ENCODE results near the gene TUG1.

TUG1 gene

DNA sequence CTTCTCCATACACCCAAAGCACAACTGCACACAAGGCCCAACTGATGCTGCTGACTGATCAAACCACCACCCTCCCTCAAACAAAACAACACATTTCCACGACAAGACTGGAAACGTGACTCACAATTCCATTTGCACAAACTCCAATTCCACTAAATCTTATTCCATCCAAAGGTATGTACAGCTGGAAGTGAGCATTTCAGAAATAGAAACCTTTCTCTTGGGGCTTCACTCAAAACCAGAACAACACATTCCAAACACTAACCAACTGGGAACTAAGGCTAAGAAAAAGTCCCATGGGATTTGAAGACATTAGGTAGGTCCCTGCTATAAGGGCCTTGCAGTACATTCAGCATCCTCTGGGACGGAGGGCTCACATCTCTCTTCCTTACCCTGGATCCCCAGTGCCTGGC is 20.1 kb upstream of the TUG1 start:
- no peak for DNase-seq

DNA sequence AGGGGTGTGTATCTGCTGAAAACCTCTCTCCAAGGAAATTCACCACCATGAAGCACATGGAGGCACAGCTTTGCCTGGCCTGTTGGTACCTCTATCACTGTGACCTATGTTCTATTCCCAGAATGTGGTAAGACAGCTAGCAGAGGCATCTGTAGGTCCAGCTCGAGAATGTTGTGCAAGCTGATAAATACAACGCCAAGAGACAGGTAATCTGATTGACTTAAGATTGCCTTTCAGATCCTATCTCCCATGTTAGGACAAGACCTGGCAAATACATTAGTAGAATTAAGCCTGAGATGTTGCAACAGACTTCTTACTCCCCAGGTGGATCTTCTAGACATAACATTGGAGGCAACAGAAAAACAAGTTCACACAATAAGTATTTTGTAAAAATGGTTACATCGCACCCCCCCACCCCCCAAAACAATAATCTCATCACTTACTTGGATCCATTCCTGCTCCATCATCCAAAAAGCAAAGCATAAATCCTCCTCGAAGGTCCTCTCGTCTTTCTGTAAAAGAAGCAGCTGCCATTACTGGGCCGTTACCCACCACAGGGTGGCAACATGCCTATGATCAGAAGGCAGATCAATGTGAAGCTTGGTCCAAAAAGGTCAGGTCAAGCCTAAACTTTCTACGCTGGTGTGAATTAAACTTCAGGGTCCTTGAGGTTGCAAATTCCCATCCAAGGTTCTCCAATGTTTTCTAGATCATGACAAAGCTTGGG is 19.0 kb upstream of the TUG1 start:
- no peak for DNase-seq

DNA sequence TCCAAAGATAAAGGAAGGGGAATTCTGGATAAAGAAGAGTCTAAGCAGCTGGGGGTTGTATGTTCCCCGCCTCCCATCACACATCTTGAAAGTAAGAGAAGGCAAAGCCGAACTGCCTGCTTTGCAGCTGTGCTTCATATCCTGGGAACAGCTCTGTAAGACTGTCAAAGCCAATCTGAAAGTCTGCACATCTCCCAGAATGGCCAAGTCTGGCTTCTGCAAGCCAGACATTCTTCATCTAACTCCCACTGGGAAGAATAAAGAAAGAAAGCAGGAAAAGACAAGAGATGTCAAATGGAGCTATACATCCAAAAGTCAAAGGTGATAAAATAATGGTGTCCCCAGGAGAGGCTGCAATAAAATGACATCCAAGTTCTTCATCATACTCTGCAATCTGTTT is 15.9 kb upstream of the TUG1 start:
- no peak for DNase-seq

DNA sequence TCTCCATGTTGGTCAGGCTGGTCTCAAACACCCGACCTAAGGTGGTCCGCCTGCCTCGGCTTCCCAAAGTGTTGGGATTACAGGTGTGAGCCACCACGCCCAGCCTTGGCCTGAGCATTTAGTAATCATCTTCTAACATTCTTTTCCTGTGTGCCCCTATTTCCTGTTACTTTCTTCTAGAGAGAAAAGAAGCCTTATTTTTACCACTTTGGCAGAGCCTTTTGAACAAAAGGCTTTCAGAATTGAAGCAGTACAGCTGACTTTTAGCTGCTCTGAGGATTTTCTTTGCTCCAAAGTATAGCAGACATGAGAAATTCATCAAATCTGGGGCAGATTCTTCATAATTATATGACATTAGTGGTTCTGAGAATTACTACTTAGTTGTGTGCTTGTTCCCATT is 13.9 kb upstream of the TUG1 start:
- DNase-seq = no peak

DNA sequence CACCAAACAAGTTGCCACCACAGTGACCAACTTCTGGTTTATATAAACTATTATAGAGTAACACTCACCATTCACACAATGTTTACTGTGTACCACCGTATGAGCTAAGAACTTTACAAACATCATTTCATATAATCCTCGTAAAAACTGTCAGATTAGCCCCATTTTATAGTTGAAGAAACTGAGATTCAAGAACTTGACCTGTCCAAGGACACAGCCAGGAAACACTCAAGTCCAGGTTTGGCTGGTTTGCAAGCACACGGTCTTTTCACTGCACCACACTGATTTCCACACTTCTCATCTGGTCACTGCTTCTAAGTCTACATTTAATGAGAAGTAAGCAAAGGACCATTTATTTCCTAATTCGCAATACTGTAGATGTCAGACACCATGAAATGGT is 4.2 kb upstream of the TUG1 start:
- DNase-seq = no peak

DNA sequence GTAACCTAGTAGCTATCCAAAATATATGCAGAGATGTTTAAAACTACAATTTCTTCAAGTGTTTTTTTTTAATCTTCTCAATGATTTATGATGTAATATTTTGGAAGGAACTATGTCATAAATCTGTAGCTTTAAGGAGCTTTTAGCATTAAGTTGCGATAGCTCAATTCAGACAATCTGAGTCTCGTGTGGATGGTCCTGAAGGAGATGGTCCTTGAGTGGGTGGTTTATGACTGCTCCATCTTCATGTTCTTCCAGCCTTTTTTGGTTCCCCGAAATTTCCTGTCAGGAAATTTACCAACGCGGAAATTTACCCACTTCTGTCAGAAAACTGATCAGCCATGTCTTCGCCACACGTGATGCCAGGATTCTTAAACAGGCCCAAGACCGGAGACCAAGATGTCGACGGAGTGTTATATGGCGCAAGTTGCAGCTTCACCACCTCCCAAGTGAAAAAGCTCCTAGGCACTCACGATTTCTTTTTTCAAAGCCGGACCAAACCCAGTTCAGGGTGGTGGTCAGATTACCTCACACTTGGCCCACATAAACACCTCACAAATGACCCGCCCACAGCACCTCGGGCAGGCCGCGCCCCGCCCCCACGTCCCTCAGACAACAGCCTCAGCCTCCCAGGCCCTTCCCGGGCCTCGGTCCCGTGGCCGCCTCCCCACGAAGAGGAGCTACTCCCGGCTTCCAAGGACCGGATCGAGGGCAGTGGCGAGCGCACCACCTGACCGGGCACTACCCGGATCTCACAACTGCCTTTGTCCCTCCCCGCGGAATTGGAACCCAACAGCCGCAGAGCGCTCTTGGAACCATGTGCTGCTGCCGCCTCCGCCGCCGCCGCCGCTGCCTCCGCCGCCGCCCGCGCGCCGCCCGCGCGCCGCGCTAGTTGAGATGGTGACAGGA is 796 bp upstream of the TUG1 start, which contains the start of gene MORC2:
MORC2 (minus strand) TSS at position 760 of the 909 bp plus-strand sequence. CDS start 885 bp downstream, outside the sequence.
- no peak for DNase-seq

DNA sequence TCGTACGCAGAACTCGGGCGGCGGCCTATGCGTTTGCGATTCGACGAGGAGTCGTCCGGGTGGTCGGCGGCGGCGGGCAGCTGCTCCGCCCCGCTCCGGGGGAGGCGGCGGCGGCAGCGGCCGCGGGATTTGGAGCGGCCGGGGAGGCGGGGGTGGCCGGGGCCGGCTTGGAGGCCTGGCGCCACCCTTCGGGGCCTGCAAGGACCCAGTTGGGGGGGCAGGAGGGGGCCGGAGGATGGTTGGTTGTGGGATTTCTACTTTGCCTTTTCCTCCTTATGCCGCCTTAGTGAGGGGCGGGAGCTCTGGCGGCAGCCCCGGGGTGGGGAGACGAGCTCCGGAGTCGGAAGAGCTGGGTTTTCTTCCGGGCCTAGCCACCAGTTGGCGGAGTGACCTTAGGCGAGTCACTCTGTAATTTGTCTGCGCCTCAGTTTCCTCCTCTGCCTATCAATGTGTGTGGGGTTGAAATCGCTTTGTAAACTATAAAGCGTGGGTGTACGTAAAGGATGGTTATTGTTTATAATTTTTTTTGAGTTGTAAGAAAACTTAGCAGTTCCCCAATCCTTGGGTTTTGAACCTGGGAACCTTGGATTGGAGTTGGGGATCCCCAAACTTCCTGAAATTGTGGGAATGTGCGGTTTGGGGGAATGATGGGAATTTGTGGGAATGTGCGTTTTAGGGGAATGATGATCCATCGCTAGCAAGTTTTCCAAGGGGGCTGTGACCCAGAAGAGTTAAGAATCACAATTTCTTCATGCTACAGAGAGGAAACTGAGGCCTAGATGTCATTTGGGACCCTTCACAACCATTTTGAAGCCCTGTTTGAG is 679 bp downstream of the TUG1 start:
- DNase-seq = no peak

DNA sequence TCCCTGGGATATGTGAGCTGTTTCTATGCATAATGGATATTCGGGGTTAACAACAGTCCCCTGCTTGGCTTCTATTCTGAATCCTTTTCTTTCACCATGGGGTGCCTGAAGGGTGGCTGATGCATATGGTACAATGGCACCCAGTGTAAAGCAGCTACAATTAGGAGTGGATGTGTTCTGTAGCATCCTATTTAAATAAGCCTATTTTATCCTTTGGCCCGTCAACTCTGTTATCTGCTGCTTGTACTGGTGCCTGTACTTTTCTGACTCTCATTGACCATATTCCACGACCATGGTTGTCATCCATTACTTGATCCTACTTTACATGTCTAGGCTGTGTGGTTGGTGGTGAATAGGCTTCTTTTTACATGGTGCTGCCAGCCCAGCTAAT is 1.3 kb downstream of the TUG1 start:
- no peak for DNase-seq

DNA sequence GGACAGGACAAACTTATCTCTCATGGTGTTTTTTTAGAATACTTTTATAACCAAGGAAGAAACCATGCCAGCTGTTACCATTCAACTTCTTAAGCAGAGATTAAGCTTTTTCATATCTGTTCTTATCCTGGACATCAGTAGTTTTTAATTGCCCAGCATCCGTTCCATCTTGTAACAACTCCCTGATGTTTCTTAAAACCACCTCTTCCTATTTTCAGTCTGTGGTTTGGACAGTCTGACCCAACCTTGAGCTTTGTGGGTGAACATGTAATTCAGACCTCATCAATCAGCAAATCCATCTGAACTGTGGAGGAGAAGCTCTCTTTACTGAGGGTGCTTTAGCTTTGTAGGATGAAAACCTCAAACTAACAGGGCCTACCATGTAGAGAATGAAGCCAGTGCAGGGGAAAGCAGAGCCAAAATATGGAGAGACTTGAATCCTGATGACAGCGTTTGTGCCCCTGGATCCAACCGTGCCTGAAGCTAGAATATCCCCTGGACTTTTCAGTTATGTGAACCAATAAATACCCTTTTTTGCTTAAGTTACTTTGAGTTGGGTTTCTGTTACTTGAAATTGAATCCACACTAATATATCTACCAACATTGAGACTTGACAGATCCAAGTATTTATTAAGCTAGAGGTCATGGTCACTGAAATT is 9.4 kb downstream of the TUG1 start:
- no peak for DNase-seq

DNA sequence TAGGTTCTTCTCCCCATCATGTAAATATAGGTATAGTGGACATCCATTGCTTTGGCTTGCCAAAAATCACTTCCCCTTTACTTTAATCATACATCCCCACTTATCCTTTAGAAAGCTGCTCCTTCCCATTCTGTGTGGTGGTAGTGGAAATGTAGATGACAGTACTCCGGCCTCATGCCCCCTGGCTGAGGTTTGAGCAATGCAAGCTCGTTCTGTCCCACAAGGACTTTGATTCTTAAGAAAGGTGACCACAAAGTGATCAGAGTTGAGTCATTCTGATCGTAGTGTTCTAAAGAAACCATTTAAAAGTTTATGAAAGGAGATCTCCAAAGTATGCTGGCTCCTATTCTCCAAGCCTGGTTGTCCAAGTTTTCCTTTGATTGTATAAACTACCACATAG is 10.9 kb downstream of the TUG1 start:
- DNase-seq = no peak

DNA sequence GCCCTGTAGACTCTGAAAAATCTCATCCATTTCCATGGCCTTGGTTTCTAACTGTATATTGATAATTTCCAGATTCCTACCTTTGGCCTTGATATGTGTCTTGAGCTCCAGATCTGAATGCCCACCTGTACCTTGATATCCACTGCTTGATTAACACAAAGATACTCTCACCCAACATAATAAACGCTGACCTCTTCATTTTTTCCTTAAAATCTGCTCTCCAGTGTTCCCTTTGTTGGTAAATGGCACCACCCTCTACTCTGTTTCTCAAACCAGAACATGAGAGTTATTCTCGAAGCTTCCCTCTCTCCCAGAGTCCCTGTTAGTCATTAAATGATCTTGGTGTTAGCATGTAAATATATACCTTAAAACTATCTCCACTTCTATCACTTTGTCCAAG is 13.4 kb downstream of the TUG1 start:
- DNase-seq = no peak

DNA sequence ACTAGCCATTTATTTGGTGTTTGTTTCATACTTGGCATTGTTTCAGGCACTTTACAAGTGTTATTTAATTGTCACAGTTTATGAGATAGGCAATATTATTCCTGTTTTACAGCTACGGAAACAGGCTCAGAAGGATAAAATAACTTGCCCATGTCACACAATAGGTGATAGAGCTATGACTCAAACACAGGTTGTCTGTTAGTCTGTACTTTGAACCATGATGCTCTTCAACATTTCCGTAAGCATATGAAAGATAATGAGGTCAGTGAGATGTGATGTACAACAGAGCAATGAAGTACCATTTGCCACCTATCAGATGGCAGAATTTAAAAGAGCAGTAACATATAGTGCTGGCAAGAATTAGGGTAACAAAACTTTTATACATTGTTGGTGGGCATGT is 15.3 kb downstream of the TUG1 start:
- DNase-seq = no peak

DNA sequence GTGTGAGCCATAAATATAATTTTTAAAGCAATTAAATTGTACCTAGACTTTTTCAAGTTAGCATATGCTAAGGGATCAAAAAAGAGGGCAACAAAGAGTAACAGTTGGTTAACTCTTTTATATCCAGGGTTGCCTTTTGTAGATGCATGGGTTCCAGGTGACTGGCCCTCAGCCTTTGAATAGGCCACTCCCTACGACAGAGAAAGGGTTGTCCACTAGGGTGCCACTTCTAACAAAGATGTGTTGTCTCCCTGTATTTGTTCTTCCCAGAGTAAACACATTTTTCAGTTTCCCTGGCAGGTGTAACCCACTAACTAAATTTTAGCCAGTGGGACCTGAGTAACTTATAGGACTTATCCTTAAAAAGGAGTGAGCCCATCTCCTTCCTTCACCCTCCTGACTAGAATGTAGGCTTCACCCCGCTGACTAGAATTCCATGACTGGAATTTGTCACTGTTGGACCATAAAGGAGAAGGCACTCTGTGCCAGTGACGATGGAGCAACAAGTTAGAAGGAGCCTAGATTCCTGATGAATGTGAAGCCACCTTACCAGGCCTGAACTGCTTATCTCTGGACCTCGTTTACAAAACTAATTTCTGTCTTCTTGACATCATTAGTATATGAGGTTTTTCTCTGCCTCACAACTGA is 16.6 kb downstream of the TUG1 start:
- no peak for DNase-seq

DNA sequence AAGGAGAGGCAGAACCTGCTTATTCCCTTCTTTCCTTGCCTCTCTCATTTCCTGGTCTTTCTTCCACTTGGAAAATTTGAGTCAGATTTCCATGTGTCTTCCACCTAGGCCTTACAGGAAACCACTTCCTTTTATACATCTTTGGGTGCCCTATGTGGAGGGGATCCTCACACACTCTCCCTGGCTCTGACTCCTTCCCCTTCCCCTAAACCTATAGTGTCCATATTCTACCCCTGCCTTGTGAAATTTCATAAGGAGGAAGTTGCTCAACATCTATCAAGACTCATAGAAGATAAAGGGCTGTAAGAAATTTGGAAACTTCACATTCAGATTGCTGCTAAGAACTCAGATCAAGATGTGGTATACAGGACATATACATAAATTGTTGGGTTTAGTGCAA is 20.4 kb downstream of the TUG1 start:
- no peak for DNase-seq

DNA sequence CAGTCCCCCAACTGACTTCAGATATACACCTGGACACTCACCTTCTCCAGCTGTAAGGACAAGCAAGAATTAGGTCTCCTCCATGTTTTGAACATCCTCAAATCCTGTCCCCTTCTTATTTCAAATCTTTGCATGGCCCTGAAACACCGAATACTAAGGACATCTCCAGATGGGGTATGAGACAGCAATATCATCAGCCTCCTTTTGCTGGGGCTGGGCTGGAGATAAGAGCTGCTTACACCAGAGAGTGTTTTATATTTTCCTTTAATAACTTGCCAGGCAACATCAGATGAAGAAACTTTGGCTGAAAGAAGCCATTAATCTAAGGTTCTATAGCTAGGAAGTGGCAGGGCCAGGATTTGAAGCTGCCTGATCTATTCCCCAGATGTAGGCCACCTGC is 21.6 kb downstream of the TUG1 start:
- no peak for DNase-seq

DNA sequence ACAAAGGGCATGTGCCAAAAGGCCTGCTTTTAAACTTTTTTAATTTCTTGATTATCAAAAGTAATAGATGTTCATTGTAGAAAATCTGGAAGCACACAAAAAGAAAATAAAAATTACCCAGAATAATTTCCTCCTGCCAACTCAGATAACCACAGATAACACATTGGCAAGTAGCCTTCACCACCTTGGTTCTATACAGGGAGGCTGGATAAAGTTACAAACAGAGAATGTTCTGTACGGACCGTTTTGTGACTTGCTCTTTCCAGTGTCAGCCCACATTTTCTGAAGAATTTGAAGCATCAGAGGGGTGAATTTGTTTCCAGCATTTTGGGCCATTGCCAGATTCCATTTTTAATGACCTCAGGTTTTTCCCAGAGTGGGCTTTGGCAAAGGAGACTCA is 23.5 kb downstream of the TUG1 start:
- no peak for DNase-seq

DNA sequence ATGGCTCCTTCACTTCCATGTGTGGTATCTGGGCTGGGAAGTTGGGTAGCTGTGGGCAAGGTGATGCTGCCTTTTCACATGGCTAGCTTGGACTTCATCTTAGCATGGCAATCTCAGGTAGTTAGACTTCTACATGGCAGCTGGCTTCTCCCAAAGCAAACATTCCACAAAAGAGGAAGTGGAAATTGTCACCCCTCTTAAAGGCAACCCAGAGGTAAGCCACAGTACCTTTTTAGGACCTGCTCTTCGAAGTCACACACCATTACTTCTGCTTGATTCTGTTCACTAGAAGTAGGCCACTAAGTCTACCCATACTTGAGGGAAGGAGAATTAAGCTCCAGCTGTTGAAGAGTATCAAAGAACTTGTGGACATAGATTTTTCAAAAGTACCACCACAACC is 25.9 kb downstream of the TUG1 start:
- DNase-seq = no peak

DNA sequence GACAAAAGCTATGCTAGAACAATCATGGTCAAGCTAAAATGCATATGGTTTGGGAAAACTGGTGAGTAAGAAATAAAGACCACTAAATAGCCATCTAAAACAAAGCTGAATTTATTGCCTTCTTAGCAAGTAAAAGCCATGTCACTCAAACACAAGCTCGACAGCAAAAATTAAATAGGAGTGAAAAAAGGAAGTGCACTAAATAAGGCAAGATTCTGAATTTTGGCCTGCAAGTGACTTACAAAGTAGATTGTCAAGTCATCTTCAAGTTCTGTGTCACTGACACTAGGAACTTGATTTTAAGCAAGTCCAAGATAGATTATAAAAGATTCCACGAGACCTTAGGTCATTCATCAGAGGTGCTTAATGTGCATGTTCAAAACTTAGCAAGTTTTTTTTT is 27.4 kb downstream of the TUG1 start:
- no peak for DNase-seq

DNA sequence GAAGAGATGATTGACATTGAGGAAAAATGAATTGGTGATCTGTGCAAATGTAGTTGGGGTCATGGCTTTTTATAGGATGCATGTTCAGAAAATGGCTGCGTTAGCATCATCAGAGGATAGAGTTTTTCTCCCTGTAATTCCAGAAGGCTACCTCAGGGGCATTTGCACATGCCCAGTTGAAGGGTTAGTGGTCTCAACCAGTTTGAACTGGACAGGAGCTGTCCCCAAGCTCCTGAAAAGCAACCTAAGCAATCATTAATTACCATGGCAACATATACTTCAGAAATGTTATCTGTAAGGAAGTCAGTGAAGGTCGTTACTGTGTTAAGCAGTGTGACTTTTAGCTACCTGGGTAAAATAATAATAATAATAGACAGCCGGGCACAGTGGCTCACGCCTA is 29.3 kb downstream of the TUG1 start:
- no peak for DNase-seq

DNA sequence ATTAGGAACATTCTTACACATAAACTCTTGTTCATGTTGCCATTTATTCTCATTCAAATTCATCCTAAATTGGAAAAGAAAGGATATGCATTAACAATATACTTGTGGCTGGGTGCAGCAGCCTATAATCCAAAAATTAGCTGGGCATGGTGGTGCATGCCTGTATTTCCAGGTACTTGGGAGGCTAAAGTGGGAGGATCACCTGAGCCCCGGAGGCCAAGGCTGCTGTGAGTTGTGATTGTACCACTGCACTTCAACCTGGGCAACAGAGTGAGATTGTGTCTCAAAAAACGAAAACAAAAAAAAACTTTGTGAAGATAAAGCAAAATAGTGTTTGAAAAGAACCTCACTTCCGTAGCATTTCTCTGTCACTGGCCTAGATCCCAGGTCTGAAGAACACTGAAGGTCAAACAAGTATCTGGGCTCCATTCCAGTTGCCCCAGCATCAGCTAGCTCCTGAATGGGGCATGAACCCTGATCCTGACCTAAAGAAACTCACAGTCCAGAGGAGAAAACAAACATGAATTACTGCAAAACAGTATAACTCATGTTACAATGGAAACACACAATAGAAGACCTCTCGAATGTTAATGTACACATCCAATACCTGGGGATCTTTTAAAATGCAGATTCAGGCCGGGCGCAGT is 32.2 kb downstream of the TUG1 start:
- no peak for DNase-seq

DNA sequence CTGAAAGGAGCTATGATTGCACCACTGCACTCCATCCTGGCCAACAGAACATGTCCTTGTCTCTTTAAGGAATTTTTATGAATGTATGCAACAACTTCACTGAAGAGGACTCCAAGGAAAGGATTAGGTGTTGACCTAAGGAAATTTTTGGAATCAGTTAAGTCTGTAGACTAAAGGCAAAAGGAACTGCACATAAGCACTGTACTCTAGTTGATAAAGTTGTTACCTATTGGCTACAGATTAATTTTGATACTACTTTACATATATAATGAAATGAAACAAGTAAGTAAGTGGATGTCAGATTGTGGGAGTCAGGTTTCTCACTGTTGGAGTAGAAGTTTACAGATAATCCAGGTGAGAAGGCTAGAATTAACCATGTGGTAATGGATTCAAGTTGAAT is 36.5 kb downstream of the TUG1 start:
- no peak for DNase-seq

All from NCI-H1092 treated with DMSO at 0.1 percent for 48 hours (cell line).